ENCODE results near the gene MEX3B. TPM values are rescaled to one million over a fixed set of nuclear protein-coding genes. Genes with fewer than 3 reads are reported as not detected.

Gene MEX3B
- total and polyA plus RNA-seq, 7 donors = 0.57 to 1.8 (median 1.2) TPM

GRCh38 chr15:82021992-82022391, 23.8 kb downstream of the MEX3B start:
- Histone ChIP-seq H3K27me3 (ENCODE audit: insufficient read depth in 3 of 3, low read length in 2 of 3) (no peaks in the 10 kb centered on the region), H3K9me3 (no peaks in the 10 kb centered on the region), H3K36me3 (ENCODE audit: insufficient read depth in 1 of 2, low read depth in 1 of 2) (no peaks in the 10 kb centered on the region), H3K4me1 (no peaks in the 10 kb centered on the region), H3K4me3 (no peak overlapping the region), H3K27ac (no peak overlapping the region)
- no peak for TF ChIP-seq CTCF (IDR thresholded peaks at IDR 0.05)
- peak in 1 of 4 donors; percentile 32 for ATAC-seq
- DNase-seq = no peak
- 0 to 6% (median 5%) methylated on average over 1 of the region's 1 CpG for WGBS, 3 donors
- intact Hi-C loops (cut with DNase I) = no loop called here

GRCh38 chr15:82020625-82021394, 25.0 kb downstream of the MEX3B start:
- WGBS, 3 donors = 82 to 90% (median 83%) methylated on average over 3 of the region's 3 CpGs
- Histone ChIP-seq H3K27ac (no peak overlapping the region), H3K27me3 (ENCODE audit: insufficient read depth in 3 of 3, low read length in 2 of 3) (peaks cover 0 to 4% (median 0%) of the 10 kb centered on the region in 3 donors), H3K4me3 (no peak overlapping the region), H3K36me3 (ENCODE audit: insufficient read depth in 1 of 2, low read depth in 1 of 2) (no peaks in the 10 kb centered on the region), H3K4me1 (no peaks in the 10 kb centered on the region), H3K9me3 (no peaks in the 10 kb centered on the region)
- DNase-seq = no peak
- TF ChIP-seq CTCF (IDR thresholded peaks at IDR 0.05) = no peak
- no peak for ATAC-seq
- intact Hi-C loops (cut with DNase I) = no loop called here

GRCh38 chr15:82018201-82018600, 27.6 kb downstream of the MEX3B start:
- Histone ChIP-seq H3K36me3 (ENCODE audit: insufficient read depth in 1 of 2, low read depth in 1 of 2) (no peaks in the 10 kb centered on the region), H3K27ac (no peak overlapping the region), H3K27me3 (ENCODE audit: insufficient read depth in 3 of 3, low read length in 2 of 3) (peaks cover 0 to 4% (median 0%) of the 10 kb centered on the region in 3 donors), H3K4me3 (no peak overlapping the region), H3K4me1 (no peaks in the 10 kb centered on the region), H3K9me3 (no peaks in the 10 kb centered on the region)
- TF ChIP-seq CTCF (IDR thresholded peaks at IDR 0.05) = no peak
- intact Hi-C loops (cut with DNase I) = no loop called here
- no peak for DNase-seq
- ATAC-seq = no peak
- WGBS, 3 donors = 82 to 93% (median 91%) methylated on average over 4 of the region's 4 CpGs

GRCh38 chr15:82017656-82018055, 28.2 kb downstream of the MEX3B start:
- Histone ChIP-seq H3K27me3 (ENCODE audit: insufficient read depth in 3 of 3, low read length in 2 of 3) (peaks cover 0 to 4% (median 0%) of the 10 kb centered on the region in 3 donors), H3K27ac (no peak overlapping the region), H3K9me3 (no peaks in the 10 kb centered on the region), H3K4me1 (no peaks in the 10 kb centered on the region), H3K4me3 (no peak overlapping the region), H3K36me3 (ENCODE audit: insufficient read depth in 1 of 2, low read depth in 1 of 2) (no peaks in the 10 kb centered on the region)
- intact Hi-C loops (cut with DNase I) = no loop called here
- TF ChIP-seq CTCF (IDR thresholded peaks at IDR 0.05) = no peak
- DNase-seq (no peak), ATAC-seq (no peak)
- WGBS, 3 donors = 71 to 80% (median 77%) methylated on average over 7 of the region's 7 CpGs

GRCh38 chr15:82014989-82015388, 30.8 kb downstream of the MEX3B start:
- DNase-seq (no peak), ATAC-seq (no peak)
- Histone ChIP-seq H3K36me3 (ENCODE audit: insufficient read depth in 1 of 2, low read depth in 1 of 2) (no peaks in the 10 kb centered on the region), H3K27ac (no peak overlapping the region), H3K4me1 (no peaks in the 10 kb centered on the region), H3K27me3 (ENCODE audit: insufficient read depth in 3 of 3, low read length in 2 of 3) (peaks cover 0 to 4% (median 0%) of the 10 kb centered on the region in 3 donors), H3K9me3 (no peaks in the 10 kb centered on the region), H3K4me3 (no peak overlapping the region)
- WGBS, 3 donors = 41 to 54% (median 42%) methylated on average over 3 of the region's 3 CpGs
- intact Hi-C loops (cut with DNase I) = no loop called here
- no peak for TF ChIP-seq CTCF (IDR thresholded peaks at IDR 0.05)

Data from psoas muscle (tissue), 8 donors.